HepG2 (cell line): Measurements from ENCODE around the gene TOP1. TPM values are rescaled to one million over a fixed set of nuclear protein-coding genes. Genes with fewer than 3 reads are reported as not detected.

Experiments used
- AGO2 ChIP-seq: fragments of 200-400 bp; formaldehyde crosslinking; optimal IDR thresholded peaks from 2 replicates; pipeline ENCODE3; 2017; ENCODE audit warnings: mild to moderate bottlenecking, low read depth, low read length, moderate library complexity
- ATAD3A ChIP-seq: sonication (generic); formaldehyde crosslinking; IDR thresholded peaks from 2 replicates; pipeline ENCODE4 v1.4.0; 2020; ENCODE audit warnings: missing genetic modification reagents
- NPAS2 ChIP-seq: sonication (generic); formaldehyde crosslinking; IDR thresholded peaks from 2 replicates; pipeline ENCODE4 v1.8.0; 2022; ENCODE audit warnings: mild to moderate bottlenecking, missing genetic modification reagents, borderline replicate concordance
- NR1H2 ChIP-seq: sonication (generic); formaldehyde crosslinking; IDR thresholded peaks from 2 replicates; pipeline ENCODE4 v1.8.1; 2022; ENCODE audit warnings: low read depth, missing genetic modification reagents, borderline replicate concordance
- PHF8 ChIP-seq: sonication (generic); formaldehyde crosslinking; IDR thresholded peaks from 2 replicates; pipeline ENCODE4 v1.5.0; 2020; ENCODE audit warnings: missing genetic modification reagents
- TOPORS ChIP-seq: sonication (generic); formaldehyde crosslinking; IDR thresholded peaks from 2 replicates; pipeline ENCODE4 v1.8.0; 2023; ENCODE audit warnings: mild to moderate bottlenecking, missing genetic modification reagents
- ZNF563 ChIP-seq: sonication (generic); formaldehyde crosslinking; IDR thresholded peaks from 2 replicates; pipeline ENCODE4 v1.8.0; 2022; ENCODE audit warnings: mild to moderate bottlenecking, moderate library complexity, missing genetic modification reagents
- ZNF589 ChIP-seq: sonication (generic); formaldehyde crosslinking; conservative IDR thresholded peaks from 2 replicates; pipeline ENCODE4 v1.8.0; 2022; ENCODE audit warnings: mild to moderate bottlenecking, moderate library complexity, missing genetic modification reagents
- ZNF83 ChIP-seq: sonication (generic); formaldehyde crosslinking; IDR thresholded peaks from 2 replicates; pipeline ENCODE4 v1.4.0; 2020; ENCODE audit warnings: missing genetic modification reagents, mild to moderate bottlenecking, borderline replicate concordance
- polyA plus RNA-seq, 8 experiments: library from polyadenylated mRNA; depleted of rRNA in 3 of 8; stranded (reverse) in 7 of 8; unstranded in 1 of 8; fragments of >200 nt; fragmentation: Illumina TruSeq in 4 of 8; extraction: Trizol in 4 of 8; gene quantifications; 2 replicates each; pipeline versions ENCODE4 v1.2.1 to v1.2.3, GENCODE V29; 2011 to 2016; ENCODE audit warnings: low read depth in 4 of 8, missing spikeins in 1 of 8, mixed read lengths in 1 of 8; ENCODE audit not compliant: insufficient read depth in 1 of 8
- total RNA-seq, 5 experiments: library from RNA; depleted of rRNA; stranded (reverse); fragments of >200 nt; fragmentation: Illumina TruSeq; extraction: Trizol; gene quantifications; 2 replicates each; pipeline ENCODE4 v1.2.3, GENCODE V29; 2016; ENCODE audit warnings: low read depth in 1 of 5
- TF ChIP-seq, protein P1 (sequence below): sonication (generic); formaldehyde crosslinking; IDR thresholded peaks from 2 replicates; pipeline ENCODE4 v1.5.0; 2020; ENCODE audit warnings: mild to moderate bottlenecking, missing genetic modification reagents, borderline replicate concordance
- TF ChIP-seq, protein P2 (sequence below): sonication (generic); formaldehyde crosslinking; IDR thresholded peaks from 2 replicates; pipeline ENCODE4 v1.4.0; 2020; ENCODE audit warnings: missing genetic modification reagents, borderline replicate concordance
- TF ChIP-seq, protein P3 (sequence below): sonication (generic); formaldehyde crosslinking; IDR thresholded peaks from 2 replicates; pipeline ENCODE4 v1.9.0; 2022; ENCODE audit warnings: missing genetic modification reagents, mild to moderate bottlenecking, borderline replicate concordance
- TF ChIP-seq, protein P4 (sequence below): sonication (generic); formaldehyde crosslinking; IDR thresholded peaks from 2 replicates; pipeline ENCODE4 v1.5.1; 2020; ENCODE audit warnings: missing genetic modification reagents, mild to moderate bottlenecking, borderline replicate concordance

TOP1 gene
- total and polyA plus RNA-seq, 2 of the 13 experiments (the other 11 are each of a cell fraction or from before 2014, with no cell fraction given), result 10.2 to 19.4 TPM

DNA sequence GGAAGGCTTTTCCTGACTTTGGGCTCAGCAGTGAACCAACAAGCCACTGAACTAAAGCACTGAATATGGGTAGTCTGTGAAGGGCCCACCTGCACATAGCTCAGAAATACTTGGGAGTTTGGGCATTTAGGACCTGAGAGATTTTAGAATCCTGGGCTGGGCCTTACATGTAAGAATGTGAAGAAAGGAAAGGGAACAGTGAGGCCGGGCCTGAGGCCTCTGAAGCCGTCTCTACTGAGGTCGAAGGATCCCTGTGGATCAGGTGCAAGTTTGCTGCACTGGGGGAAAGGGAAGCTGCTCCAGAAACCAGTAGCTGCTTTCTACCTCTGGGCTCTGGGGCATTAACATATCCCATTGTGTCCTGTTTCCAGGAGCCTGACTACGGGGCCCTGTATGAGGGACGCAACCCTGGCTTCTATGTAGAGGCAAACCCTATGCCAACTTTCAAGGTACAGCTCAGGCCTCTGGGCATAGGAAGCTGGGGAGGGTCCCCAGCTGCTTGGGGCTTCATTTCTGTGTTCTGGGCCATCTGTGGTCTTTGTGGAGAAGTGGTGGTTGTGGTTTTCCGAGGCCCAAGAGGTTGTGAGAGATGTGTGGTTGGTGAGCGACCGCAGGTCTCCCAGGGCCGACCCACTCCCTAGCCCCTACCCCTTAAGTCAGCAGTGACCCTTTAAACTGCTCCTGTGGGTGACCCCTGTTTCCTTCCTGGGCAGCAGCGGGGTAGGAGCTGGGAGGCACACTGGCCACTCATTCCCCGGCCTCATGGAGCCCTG is 139.0 kb downstream of the TOP1 start (continued):
- TF ChIP-seq, protein P1, sequence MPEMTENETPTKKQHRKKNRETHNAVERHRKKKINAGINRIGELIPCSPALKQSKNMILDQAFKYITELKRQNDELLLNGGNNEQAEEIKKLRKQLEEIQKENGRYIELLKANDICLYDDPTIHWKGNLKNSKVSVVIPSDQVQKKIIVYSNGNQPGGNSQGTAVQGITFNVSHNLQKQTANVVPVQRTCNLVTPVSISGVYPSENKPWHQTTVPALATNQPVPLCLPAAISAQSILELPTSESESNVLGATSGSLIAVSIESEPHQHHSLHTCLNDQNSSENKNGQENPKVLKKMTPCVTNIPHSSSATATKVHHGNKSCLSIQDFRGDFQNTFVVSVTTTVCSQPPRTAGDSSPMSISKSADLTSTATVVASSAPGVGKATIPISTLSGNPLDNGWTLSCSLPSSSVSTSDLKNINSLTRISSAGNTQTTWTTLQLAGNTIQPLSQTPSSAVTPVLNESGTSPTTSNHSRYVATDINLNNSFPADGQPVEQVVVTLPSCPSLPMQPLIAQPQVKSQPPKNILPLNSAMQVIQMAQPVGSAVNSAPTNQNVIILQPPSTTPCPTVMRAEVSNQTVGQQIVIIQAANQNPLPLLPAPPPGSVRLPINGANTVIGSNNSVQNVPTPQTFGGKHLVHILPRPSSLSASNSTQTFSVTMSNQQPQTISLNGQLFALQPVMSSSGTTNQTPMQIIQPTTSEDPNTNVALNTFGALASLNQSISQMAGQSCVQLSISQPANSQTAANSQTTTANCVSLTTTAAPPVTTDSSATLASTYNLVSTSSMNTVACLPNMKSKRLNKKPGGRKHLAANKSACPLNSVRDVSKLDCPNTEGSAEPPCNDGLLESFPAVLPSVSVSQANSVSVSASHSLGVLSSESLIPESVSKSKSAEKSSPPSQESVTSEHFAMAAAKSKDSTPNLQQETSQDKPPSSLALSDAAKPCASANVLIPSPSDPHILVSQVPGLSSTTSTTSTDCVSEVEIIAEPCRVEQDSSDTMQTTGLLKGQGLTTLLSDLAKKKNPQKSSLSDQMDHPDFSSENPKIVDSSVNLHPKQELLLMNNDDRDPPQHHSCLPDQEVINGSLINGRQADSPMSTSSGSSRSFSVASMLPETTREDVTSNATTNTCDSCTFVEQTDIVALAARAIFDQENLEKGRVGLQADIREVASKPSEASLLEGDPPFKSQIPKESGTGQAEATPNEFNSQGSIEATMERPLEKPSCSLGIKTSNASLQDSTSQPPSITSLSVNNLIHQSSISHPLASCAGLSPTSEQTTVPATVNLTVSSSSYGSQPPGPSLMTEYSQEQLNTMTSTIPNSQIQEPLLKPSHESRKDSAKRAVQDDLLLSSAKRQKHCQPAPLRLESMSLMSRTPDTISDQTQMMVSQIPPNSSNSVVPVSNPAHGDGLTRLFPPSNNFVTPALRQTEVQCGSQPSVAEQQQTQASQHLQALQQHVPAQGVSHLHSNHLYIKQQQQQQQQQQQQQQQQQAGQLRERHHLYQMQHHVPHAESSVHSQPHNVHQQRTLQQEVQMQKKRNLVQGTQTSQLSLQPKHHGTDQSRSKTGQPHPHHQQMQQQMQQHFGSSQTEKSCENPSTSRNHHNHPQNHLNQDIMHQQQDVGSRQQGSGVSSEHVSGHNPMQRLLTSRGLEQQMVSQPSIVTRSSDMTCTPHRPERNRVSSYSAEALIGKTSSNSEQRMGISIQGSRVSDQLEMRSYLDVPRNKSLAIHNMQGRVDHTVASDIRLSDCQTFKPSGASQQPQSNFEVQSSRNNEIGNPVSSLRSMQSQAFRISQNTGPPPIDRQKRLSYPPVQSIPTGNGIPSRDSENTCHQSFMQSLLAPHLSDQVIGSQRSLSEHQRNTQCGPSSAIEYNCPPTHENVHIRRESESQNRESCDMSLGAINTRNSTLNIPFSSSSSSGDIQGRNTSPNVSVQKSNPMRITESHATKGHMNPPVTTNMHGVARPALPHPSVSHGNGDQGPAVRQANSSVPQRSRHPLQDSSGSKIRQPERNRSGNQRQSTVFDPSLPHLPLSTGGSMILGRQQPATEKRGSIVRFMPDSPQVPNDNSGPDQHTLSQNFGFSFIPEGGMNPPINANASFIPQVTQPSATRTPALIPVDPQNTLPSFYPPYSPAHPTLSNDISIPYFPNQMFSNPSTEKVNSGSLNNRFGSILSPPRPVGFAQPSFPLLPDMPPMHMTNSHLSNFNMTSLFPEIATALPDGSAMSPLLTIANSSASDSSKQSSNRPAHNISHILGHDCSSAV (CRISPR knock-in tag), result no peak
- TF ChIP-seq PHF8 (0 out of 2 replicates have a peak, but pooled peaks have one; percentile 5), TOPORS (0 out of 2 replicates have a peak, but pooled peaks have one; percentile 23), ZNF563 (CRISPR knock-in tag) (no peak), ZNF83 (no peak), NR1H2 (no peak), ATAD3A (CRISPR knock-in tag) (no peak), ZNF589 (CRISPR knock-in tag) (no peak), AGO2 (peak; percentile 39), NPAS2 (CRISPR knock-in tag) (no peak)
- TF ChIP-seq, protein P2, sequence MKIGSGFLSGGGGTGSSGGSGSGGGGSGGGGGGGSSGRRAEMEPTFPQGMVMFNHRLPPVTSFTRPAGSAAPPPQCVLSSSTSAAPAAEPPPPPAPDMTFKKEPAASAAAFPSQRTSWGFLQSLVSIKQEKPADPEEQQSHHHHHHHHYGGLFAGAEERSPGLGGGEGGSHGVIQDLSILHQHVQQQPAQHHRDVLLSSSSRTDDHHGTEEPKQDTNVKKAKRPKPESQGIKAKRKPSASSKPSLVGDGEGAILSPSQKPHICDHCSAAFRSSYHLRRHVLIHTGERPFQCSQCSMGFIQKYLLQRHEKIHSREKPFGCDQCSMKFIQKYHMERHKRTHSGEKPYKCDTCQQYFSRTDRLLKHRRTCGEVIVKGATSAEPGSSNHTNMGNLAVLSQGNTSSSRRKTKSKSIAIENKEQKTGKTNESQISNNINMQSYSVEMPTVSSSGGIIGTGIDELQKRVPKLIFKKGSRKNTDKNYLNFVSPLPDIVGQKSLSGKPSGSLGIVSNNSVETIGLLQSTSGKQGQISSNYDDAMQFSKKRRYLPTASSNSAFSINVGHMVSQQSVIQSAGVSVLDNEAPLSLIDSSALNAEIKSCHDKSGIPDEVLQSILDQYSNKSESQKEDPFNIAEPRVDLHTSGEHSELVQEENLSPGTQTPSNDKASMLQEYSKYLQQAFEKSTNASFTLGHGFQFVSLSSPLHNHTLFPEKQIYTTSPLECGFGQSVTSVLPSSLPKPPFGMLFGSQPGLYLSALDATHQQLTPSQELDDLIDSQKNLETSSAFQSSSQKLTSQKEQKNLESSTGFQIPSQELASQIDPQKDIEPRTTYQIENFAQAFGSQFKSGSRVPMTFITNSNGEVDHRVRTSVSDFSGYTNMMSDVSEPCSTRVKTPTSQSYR (CRISPR knock-in tag), result no peak
- TF ChIP-seq, protein P3, sequence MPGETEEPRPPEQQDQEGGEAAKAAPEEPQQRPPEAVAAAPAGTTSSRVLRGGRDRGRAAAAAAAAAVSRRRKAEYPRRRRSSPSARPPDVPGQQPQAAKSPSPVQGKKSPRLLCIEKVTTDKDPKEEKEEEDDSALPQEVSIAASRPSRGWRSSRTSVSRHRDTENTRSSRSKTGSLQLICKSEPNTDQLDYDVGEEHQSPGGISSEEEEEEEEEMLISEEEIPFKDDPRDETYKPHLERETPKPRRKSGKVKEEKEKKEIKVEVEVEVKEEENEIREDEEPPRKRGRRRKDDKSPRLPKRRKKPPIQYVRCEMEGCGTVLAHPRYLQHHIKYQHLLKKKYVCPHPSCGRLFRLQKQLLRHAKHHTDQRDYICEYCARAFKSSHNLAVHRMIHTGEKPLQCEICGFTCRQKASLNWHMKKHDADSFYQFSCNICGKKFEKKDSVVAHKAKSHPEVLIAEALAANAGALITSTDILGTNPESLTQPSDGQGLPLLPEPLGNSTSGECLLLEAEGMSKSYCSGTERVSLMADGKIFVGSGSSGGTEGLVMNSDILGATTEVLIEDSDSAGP (CRISPR knock-in tag), result no peak
- TF ChIP-seq, protein P4, sequence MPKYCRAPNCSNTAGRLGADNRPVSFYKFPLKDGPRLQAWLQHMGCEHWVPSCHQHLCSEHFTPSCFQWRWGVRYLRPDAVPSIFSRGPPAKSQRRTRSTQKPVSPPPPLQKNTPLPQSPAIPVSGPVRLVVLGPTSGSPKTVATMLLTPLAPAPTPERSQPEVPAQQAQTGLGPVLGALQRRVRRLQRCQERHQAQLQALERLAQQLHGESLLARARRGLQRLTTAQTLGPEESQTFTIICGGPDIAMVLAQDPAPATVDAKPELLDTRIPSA (CRISPR knock-in tag), result no peak
